Suprapubic skin (tissue), 4 donors: ENCODE data around the gene ONECUT3. TPM values are rescaled to one million over a fixed set of nuclear protein-coding genes. Genes with fewer than 3 reads are reported as not detected.

ENCODE experiments used
- DNase-seq, 2 donors: peaks; one replicate each; pipeline ENCODE4 v3.0.0-alpha.2; 2019; ENCODE audit warnings: low spot score in 2 of 2
- H3K27ac ChIP-seq: fragments of 200-600 bp; sonication (generic); one replicate; pipeline ENCODE4 v1.5.1; 2019
- H3K27me3 ChIP-seq: fragments of 200-600 bp; sonication (generic); one replicate; pipeline ENCODE4 v1.5.1; 2019
- H3K36me3 ChIP-seq: fragments of 200-600 bp; sonication (generic); one replicate; pipeline ENCODE4 v1.5.1; 2019
- H3K4me1 ChIP-seq: fragments of 200-600 bp; sonication (generic); one replicate; pipeline ENCODE4 v1.5.1; 2019
- H3K4me3 ChIP-seq: fragments of 200-600 bp; sonication (generic); one replicate; pipeline ENCODE4 v1.5.1; 2019; ENCODE audit warnings: mild to moderate bottlenecking
- H3K9me3 ChIP-seq: fragments of 200-600 bp; sonication (generic); one replicate; pipeline ENCODE4 v1.5.1; 2019
- EP300 ChIP-seq: sonication (generic); formaldehyde crosslinking; IDR thresholded peaks from one replicate; pipeline ENCODE4 v1.6.1; 2017; ENCODE audit warnings: antibody characterized with exemption
- POLR2A ChIP-seq, 2 donors: fragments of 450-650 bp; IDR thresholded peaks; one replicate each; pipeline ENCODE4 v1.6.1; 2017; ENCODE audit warnings: antibody characterized with exemption in 2 of 2, mild to moderate bottlenecking in 2 of 2, moderate library complexity in 2 of 2
- POLR2AphosphoS5 ChIP-seq, 3 donors: sonication (generic); formaldehyde crosslinking; IDR thresholded peaks; one replicate each; pipeline ENCODE4 v1.6.1; 2017; ENCODE audit warnings: antibody characterized with exemption in 3 of 3
- WGBS: methylation state at CpG from one replicate; pipeline ENCODE4 v1.1.5; 2018; 5-methylcytosine and 5-hydroxymethylcytosine counted together
- total RNA-seq, 4 donors: library from RNA; depleted of rRNA; stranded (reverse); fragments of >200 nt; gene quantifications; one replicate each; pipeline ENCODE4 v1.1.0, GENCODE V29; 2016
- TF ChIP-seq, protein P1 (sequence below), 2 donors: fragments of 200-600 bp in 1 of 2; fragments of 450-650 bp in 1 of 2; sonication (generic) in 1 of 2; IDR thresholded peaks; one replicate each; pipeline ENCODE4 v1.5.1; 2016 to 2019; ENCODE audit warnings: antibody characterized with exemption in 2 of 2, mild to moderate bottlenecking in 1 of 2, moderate library complexity in 1 of 2

Gene ONECUT3
- total RNA-seq, 4 donors from 2014 or later = not detected

GRCh38 chr19:1750343-1751021 is 2.8 kb upstream of the ONECUT3 start:
- H3K27me3 ChIP-seq = peaks cover 99% of the 10 kb centered on the region
- H3K9me3 ChIP-seq = no peaks in the 10 kb centered on the region
- WGBS = 1% methylated on average over 5 of the region's 14 CpGs
- H3K36me3 ChIP-seq = no peaks in the 10 kb centered on the region
- DNase-seq = no peak
- no peak overlapping the region for H3K27ac ChIP-seq
- TF ChIP-seq POLR2A (IDR thresholded peaks at IDR 0.05) = no peak
- TF ChIP-seq, protein P1, sequence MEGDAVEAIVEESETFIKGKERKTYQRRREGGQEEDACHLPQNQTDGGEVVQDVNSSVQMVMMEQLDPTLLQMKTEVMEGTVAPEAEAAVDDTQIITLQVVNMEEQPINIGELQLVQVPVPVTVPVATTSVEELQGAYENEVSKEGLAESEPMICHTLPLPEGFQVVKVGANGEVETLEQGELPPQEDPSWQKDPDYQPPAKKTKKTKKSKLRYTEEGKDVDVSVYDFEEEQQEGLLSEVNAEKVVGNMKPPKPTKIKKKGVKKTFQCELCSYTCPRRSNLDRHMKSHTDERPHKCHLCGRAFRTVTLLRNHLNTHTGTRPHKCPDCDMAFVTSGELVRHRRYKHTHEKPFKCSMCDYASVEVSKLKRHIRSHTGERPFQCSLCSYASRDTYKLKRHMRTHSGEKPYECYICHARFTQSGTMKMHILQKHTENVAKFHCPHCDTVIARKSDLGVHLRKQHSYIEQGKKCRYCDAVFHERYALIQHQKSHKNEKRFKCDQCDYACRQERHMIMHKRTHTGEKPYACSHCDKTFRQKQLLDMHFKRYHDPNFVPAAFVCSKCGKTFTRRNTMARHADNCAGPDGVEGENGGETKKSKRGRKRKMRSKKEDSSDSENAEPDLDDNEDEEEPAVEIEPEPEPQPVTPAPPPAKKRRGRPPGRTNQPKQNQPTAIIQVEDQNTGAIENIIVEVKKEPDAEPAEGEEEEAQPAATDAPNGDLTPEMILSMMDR (IDR thresholded peaks at IDR 0.05) = no peak
- TF ChIP-seq POLR2AphosphoS5 (IDR thresholded peaks at IDR 0.05) = no peak
- TF ChIP-seq EP300 = no peak
- peaks cover 46% of the 10 kb centered on the region for H3K4me1 ChIP-seq
- H3K4me3 ChIP-seq = peak overlapping the region; percentile 26

DNA sequence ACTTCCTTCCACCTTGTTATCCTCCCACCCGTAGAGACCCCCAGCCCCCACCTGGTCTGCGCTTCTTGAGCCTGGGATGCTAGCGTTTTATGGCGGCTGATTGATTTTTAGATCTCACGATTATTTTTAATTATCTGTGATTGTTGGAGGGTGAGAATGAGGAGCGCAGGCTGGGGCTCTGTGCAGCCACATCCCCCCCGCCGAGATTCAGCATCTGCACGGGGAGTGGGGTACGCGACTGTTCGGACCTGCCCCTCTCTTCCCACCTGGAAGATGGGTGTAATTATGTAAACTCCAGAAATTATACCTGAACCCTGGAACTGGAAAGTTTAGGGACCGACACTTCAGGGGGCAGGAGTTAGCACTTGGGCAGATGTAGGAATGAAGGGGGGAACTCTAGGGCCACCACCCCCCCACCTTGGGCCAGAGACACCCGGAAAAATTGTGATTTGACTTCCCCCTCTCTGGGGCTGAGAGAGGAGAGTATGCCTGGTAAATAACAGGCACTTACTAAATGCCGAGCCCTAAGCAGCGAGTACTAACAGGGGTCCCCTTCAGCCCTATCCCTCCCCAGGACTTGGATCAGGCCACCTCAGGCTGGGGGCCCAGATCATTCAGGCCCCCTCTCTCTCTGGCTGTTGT is 1.8 kb upstream of the ONECUT3 start:
- Histone ChIP-seq H3K27ac (no peak overlapping the region), H3K36me3 (no peaks in the 10 kb centered on the region), H3K4me3 (no peak overlapping the region), H3K9me3 (no peaks in the 10 kb centered on the region), H3K27me3 (peaks cover 99% of the 10 kb centered on the region), H3K4me1 (peaks cover 46% of the 10 kb centered on the region)
- TF ChIP-seq POLR2A (IDR thresholded peaks at IDR 0.05) (no peak), EP300 (no peak), POLR2AphosphoS5 (IDR thresholded peaks at IDR 0.05) (no peak)
- TF ChIP-seq, protein P1 (IDR thresholded peaks at IDR 0.05) = no peak
- 5% methylated on average over 13 of the region's 16 CpGs for WGBS
- DNase-seq = no peak

DNA sequence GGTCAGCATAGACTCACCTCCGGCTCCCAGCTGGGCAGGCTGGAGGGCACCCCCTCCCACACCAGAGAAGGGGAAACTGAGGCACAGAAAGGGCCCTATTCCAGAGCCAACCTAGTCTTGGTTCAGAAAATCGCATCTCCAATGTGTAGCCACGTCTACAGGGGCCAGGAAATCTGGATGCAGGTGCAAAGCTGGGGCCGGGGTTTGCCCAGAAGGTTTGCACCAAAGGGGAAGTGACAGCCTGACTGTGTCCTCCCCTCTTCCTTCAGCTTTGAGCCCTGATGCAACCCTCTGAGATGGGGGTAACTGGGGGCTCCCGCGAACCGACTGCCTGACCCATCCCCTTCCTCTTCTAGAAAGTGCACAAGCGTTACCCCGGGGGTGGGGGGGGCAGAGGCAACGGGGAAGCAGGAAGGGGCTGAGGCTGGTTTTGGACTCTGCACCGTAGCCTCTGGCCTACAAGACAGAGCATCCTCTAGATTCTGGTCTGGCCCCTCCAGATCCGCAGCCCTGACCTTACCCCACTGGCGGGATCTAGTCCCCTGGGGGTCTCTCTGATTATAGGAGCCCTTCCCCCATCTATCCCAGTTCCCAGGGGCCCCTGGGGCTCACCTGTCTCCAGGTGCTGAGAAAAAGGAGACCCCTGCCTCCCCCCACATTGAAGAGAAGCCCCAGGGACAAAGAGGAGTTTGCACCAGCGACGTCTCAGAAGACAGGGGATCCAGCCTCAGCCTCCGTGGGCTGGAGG is 1.1 kb upstream of the ONECUT3 start:
- 0% methylated on average over 9 of the region's 16 CpGs for WGBS
- TF ChIP-seq, protein P1 (IDR thresholded peaks at IDR 0.05) = no peak
- TF ChIP-seq POLR2AphosphoS5 (IDR thresholded peaks at IDR 0.05) (no peak), POLR2A (IDR thresholded peaks at IDR 0.05) (no peak), EP300 (no peak)
- Histone ChIP-seq H3K4me3 (no peak overlapping the region), H3K4me1 (peaks cover 43% of the 10 kb centered on the region), H3K9me3 (no peaks in the 10 kb centered on the region), H3K27ac (no peak overlapping the region), H3K36me3 (no peaks in the 10 kb centered on the region), H3K27me3 (peaks cover 99% of the 10 kb centered on the region)
- DNase-seq = no peak

DNA sequence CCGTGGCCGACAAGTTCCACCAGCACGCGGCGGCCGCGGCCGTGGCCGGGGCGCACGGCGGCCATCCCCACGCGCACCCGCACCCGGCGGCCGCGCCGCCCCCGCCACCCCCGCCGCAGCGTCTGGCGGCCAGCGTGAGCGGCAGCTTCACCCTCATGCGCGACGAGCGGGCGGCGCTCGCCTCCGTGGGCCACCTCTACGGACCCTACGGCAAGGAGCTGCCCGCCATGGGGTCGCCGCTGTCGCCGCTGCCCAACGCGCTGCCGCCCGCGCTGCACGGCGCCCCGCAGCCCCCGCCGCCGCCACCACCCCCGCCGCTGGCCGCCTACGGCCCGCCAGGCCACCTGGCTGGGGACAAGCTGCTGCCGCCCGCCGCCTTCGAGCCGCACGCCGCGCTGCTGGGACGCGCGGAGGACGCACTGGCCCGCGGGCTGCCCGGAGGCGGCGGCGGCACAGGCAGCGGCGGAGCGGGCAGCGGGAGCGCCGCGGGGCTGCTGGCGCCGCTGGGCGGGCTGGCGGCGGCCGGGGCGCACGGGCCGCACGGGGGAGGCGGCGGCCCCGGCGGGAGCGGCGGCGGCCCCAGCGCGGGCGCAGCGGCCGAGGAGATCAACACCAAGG is 821 bp downstream of the ONECUT3 start:
- H3K4me1 ChIP-seq = peaks cover 31% of the 10 kb centered on the region
- 0% methylated on average over 9 of the region's 105 CpGs for whole genome bisulfite sequencing

More for the DNA sequence above, 821 bp downstream of the ONECUT3 start:
- Histone ChIP-seq H3K36me3 (no peaks in the 10 kb centered on the region), H3K9me3 (no peaks in the 10 kb centered on the region), H3K4me3 (no peak overlapping the region), H3K27ac (no peak overlapping the region), H3K27me3 (peaks cover 99% of the 10 kb centered on the region)
- TF ChIP-seq, protein P1 (IDR thresholded peaks at IDR 0.05) = no peak
- TF ChIP-seq POLR2A (IDR thresholded peaks at IDR 0.05) (no peak), EP300 (no peak), POLR2AphosphoS5 (IDR thresholded peaks at IDR 0.05) (no peak)
- DNase-seq = no peak
